Astrocyte (in vitro differentiated cells and primary cell): Measurements from ENCODE around the gene DPEP1.

Experiments used
- CTCF ChIP-seq: IDR thresholded peaks from 2 replicates; pipeline ENCODE4 v1.5.1; 2011; ENCODE audit warnings: low read depth, mild to moderate bottlenecking, inconsistent platforms, low read length, moderate library complexity; ENCODE audit not compliant: insufficient read depth
- EZH2 ChIP-seq: IDR thresholded peaks from 2 replicates; pipeline ENCODE4 v1.6.1; 2012; ENCODE audit warnings: mild to moderate bottlenecking, low read length, inconsistent platforms; ENCODE audit not compliant: insufficient read depth

GRCh38 chr16:89616623-89617022, 3.2 kb downstream of the DPEP1 start:
- TF ChIP-seq EZH2 = no peak
- no peak for TF ChIP-seq CTCF
